Endodermal cell (in vitro differentiated cells): ENCODE measurements around the gene PTK7. TPM values are rescaled to one million over a fixed set of nuclear protein-coding genes. Genes with fewer than 3 reads are reported as not detected.

Experiments used
- DNase-seq: peaks from one replicate; pipeline ENCODE4 v3.0.0-alpha.2; 2017
- H3K27ac ChIP-seq: 2 replicates; pipeline ENCODE4 v1.5.1; 2013; ENCODE audit warnings: mild to moderate bottlenecking, low read depth, low read length, moderate library complexity
- H3K27me3 ChIP-seq: 2 replicates; pipeline ENCODE4 v1.6.1; 2013; ENCODE audit warnings: mild to moderate bottlenecking, low read length, moderate library complexity; ENCODE audit not compliant: insufficient read depth, control insufficient read depth, poor library complexity, severe bottlenecking
- H3K36me3 ChIP-seq: 2 replicates; pipeline ENCODE4 v1.7.0; 2013; ENCODE audit warnings: mild to moderate bottlenecking, low read length, moderate library complexity; ENCODE audit not compliant: control insufficient read depth, insufficient read depth
- H3K4me1 ChIP-seq: one replicate; pipeline ENCODE4 v1.7.0; 2013; ENCODE audit warnings: low read length; ENCODE audit not compliant: control insufficient read depth, insufficient read depth
- H3K4me3 ChIP-seq: 2 replicates; pipeline ENCODE4 v1.5.1; 2013; ENCODE audit warnings: mild to moderate bottlenecking, low read length, moderate library complexity
- H3K9ac ChIP-seq: 2 replicates; pipeline ENCODE4 v1.6.1; 2013; ENCODE audit warnings: mild to moderate bottlenecking, low read length, moderate library complexity; ENCODE audit not compliant: poor library complexity, severe bottlenecking; ENCODE audit errors: extremely low read depth
- H3K9me3 ChIP-seq: 2 replicates; pipeline ENCODE4 v1.6.1; 2013; ENCODE audit warnings: mild to moderate bottlenecking, low read length, moderate library complexity; ENCODE audit not compliant: control insufficient read depth
- H3K27ac Mint-ChIP-seq: 2 replicates; pipeline ENCODE4 v1.8.0; 2020; ENCODE audit warnings: mixed read lengths
- H3K27me3 Mint-ChIP-seq: 2 replicates; pipeline ENCODE4 v1.8.0; 2021; ENCODE audit warnings: mild to moderate bottlenecking, mixed read lengths; ENCODE audit not compliant: insufficient read depth
- H3K36me3 Mint-ChIP-seq: 2 replicates; pipeline ENCODE4 v1.8.0; 2020; ENCODE audit warnings: low read depth, mixed read lengths
- H3K4me1 Mint-ChIP-seq: 2 replicates; pipeline ENCODE4 v1.8.0; 2020; ENCODE audit warnings: mixed read lengths
- H3K4me3 Mint-ChIP-seq: 2 replicates; pipeline ENCODE4 v1.8.0; 2020; ENCODE audit warnings: mild to moderate bottlenecking, moderate library complexity, mixed read lengths
- H3K9me3 Mint-ChIP-seq: 2 replicates; pipeline ENCODE4 v1.8.0; 2020; ENCODE audit warnings: mild to moderate bottlenecking, mixed read lengths
- CTCF ChIP-seq: fragments of 200-600 bp; sonication (generic); conservative IDR thresholded peaks from 2 replicates; pipeline ENCODE4 v1.5.0; 2021; ENCODE audit warnings: antibody characterized with exemption, mild to moderate bottlenecking
- WGBS, 2 experiments: methylation state at CpG; one replicate each; pipeline versions ENCODE4 v1.1.5 to v1.1.7; 2013; ENCODE audit warnings: missing lambda C conversion rate in 2 of 2, mixed read lengths in 1 of 2; ENCODE audit not compliant: insufficient coverage in 1 of 2, insufficient read length in 1 of 2; 5-methylcytosine and 5-hydroxymethylcytosine counted together
- total RNA-seq, 2 donors: library from RNA; stranded (reverse); fragmentation: NEBNext Ultra II Directional in 1 of 2; extraction: Animal tissue kit (Norgen Biotek cat#: 25700) in 1 of 2; gene quantifications; 2 replicates in 1 of 2; 3 replicates in 1 of 2; pipeline ENCODE4 v1.2.1, GENCODE V29; 2021

Gene PTK7
- total RNA-seq, 2 donors from 2014 or later = 167 to 183 TPM

- Histone ChIP-seq H3K9me3 (no peaks in the 10 kb centered on the region), H3K27ac (no peak overlapping the region), H3K4me1 (peaks cover 3% of the 10 kb centered on the region), H3K9ac (no peak overlapping the region), H3K27me3 (no peaks in the 10 kb centered on the region), H3K4me3 (peak overlapping the region; percentile 93), H3K36me3 (peaks cover 72% of the 10 kb centered on the region)
- Mint-ChIP-seq H3K9me3 (no peaks in the 10 kb centered on the region), H3K4me1 (peaks cover 23% of the 10 kb centered on the region), H3K4me3 (peak overlapping the region; percentile 98), H3K36me3 (peaks cover 63% of the 10 kb centered on the region), H3K27ac (peak overlapping the region; percentile 68), H3K27me3 (no peaks in the 10 kb centered on the region)
- TF ChIP-seq CTCF = no peak
- DNase-seq = no peak
- WGBS, 2 experiments = 94 to 95% methylated on average over 11 to 17 of the region's 17 CpGs
Observed at GRCh38 chr6:43050981-43051380, 25.1 kb upstream of the PTK7 start.

DNA sequence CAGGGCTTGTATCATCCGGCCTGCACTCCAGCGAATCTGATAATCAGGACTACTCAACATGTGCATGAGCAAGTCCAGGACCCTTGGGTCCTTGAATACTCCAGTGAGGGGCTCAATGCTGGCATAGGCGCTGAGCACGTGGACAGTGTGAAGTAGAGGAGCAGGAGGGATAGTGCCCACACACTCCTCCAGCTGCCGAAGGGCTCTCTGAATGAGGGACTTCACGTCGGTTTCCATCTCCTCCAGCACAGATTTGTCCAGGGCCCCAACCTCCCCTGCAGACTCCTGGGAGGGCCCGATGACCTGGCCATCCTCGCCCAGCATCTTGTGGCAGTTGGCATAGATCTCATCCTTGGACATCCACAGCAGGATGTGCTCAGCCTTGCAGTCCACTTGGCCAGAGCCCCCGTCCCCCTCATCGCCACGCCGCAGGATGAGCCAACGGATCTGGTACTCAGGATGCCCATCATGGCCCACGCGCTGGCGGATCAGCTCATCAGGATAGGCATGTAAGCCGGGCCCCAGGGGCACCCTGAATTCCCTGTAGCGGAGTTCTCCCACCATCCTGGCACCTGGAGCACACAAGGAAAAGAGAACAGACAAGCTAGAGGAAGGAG is 23.8 kb upstream of the PTK7 start:
- no peak for DNase-seq
- Mint-ChIP-seq H3K27ac (peak overlapping the region; percentile 95), H3K9me3 (no peaks in the 10 kb centered on the region), H3K4me1 (peaks cover 23% of the 10 kb centered on the region), H3K4me3 (peak overlapping the region; percentile 98), H3K36me3 (peaks cover 56% of the 10 kb centered on the region), H3K27me3 (no peaks in the 10 kb centered on the region)
- Histone ChIP-seq H3K9me3 (no peaks in the 10 kb centered on the region), H3K36me3 (peaks cover 68% of the 10 kb centered on the region), H3K4me3 (peak overlapping the region; percentile 93), H3K4me1 (peaks cover 3% of the 10 kb centered on the region), H3K27ac (no peak overlapping the region), H3K27me3 (no peaks in the 10 kb centered on the region), H3K9ac (peak overlapping the region; percentile 89)
- 94 to 96% methylated on average over 14 to 19 of the region's 19 CpGs for WGBS, 2 experiments
- no peak for TF ChIP-seq CTCF

GRCh38 chr6:43052842-43053544 is 23.1 kb upstream of the PTK7 start:
- Histone ChIP-seq H3K9me3 (no peaks in the 10 kb centered on the region), H3K4me3 (peak overlapping the region; percentile 93), H3K27me3 (no peaks in the 10 kb centered on the region), H3K36me3 (peaks cover 67% of the 10 kb centered on the region), H3K4me1 (peaks cover 3% of the 10 kb centered on the region), H3K9ac (peak overlapping the region; percentile 89), H3K27ac (peak overlapping the region; percentile 61)
- peak; percentile 77 for DNase-seq
- Mint-ChIP-seq H3K9me3 (no peaks in the 10 kb centered on the region), H3K4me1 (peaks cover 24% of the 10 kb centered on the region), H3K4me3 (peak overlapping the region; percentile 98), H3K36me3 (peaks cover 56% of the 10 kb centered on the region), H3K27me3 (no peaks in the 10 kb centered on the region), H3K27ac (peak overlapping the region; percentile 95)
- TF ChIP-seq CTCF = no peak
- 18 to 38% methylated on average over 9 to 22 of the region's 22 CpGs for WGBS, 2 experiments
